ENCODE results near the gene FAM111A.

The FAM111A gene

GRCh38 chr11:59201353-59201752, 58.7 kb downstream of the FAM111A start:
- no peak for DNase-seq
